ENCODE measurements around the gene COL6A2.

Gene COL6A2

DNA sequence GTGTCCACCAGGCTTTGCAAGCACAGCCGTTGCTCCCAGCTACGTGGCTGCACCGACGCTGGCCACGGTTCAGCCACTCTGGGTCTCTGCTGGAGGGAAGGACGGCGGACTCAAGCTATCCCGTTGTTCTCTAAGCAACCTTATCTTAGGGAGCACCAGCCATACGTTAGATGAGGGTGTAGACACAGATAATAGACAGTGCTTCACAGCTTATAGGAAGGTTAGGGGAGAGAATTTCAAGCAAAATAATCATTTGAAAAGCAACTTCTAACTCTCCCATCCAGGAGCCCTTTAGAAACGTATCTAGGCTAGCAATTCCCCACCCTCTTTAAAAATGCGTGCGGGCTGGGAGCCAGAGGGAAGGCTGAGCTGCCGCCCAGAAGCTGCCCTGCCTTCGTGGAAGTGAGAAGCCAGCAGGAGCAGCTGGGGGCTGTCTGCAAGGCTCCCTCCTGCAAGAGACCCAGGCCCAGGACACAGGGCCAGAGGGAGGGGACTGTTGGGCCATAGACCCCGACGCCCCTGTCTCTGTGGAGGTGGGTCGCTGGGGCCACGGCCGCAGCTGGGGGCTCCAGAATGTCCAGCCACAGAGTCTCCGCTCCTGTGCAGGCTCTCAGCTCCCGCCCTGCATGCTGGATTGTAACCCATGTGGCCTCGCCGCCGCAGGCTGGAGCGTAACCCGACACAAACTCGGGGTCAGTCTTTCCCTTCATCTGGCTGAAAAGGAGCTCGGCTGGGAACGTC lies 31.2 kb upstream of the COL6A2 start:
- H3K36me3 ChIP-seq (ENCODE audit: low read depth): no peaks in the 10 kb centered on the region
- no peak overlapping the region for H3K27ac ChIP-seq (ENCODE audit: poor library complexity, severe bottlenecking)
- ATAC-seq (ENCODE audit: low read depth) (0 out of 3 replicates have a peak, but pooled peaks have one; percentile 31), DNase-seq (ENCODE audit: low spot score) (no peak)
- peaks cover 6% of the 10 kb centered on the region for H3K9me3 ChIP-seq (ENCODE audit: severe bottlenecking)
- no peak overlapping the region for H3K4me3 ChIP-seq (ENCODE audit: severe bottlenecking)
- H3K27me3 ChIP-seq (ENCODE audit: insufficient read depth, poor library complexity, severe bottlenecking): no peaks in the 10 kb centered on the region
- TF ChIP-seq, protein P1, sequence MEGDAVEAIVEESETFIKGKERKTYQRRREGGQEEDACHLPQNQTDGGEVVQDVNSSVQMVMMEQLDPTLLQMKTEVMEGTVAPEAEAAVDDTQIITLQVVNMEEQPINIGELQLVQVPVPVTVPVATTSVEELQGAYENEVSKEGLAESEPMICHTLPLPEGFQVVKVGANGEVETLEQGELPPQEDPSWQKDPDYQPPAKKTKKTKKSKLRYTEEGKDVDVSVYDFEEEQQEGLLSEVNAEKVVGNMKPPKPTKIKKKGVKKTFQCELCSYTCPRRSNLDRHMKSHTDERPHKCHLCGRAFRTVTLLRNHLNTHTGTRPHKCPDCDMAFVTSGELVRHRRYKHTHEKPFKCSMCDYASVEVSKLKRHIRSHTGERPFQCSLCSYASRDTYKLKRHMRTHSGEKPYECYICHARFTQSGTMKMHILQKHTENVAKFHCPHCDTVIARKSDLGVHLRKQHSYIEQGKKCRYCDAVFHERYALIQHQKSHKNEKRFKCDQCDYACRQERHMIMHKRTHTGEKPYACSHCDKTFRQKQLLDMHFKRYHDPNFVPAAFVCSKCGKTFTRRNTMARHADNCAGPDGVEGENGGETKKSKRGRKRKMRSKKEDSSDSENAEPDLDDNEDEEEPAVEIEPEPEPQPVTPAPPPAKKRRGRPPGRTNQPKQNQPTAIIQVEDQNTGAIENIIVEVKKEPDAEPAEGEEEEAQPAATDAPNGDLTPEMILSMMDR (IDR thresholded peaks at IDR 0.05; ENCODE audit: poor library complexity, severe bottlenecking): no peak
- peaks cover 3% of the 10 kb centered on the region for H3K4me1 ChIP-seq (ENCODE audit: insufficient read depth, poor library complexity, severe bottlenecking)

DNA sequence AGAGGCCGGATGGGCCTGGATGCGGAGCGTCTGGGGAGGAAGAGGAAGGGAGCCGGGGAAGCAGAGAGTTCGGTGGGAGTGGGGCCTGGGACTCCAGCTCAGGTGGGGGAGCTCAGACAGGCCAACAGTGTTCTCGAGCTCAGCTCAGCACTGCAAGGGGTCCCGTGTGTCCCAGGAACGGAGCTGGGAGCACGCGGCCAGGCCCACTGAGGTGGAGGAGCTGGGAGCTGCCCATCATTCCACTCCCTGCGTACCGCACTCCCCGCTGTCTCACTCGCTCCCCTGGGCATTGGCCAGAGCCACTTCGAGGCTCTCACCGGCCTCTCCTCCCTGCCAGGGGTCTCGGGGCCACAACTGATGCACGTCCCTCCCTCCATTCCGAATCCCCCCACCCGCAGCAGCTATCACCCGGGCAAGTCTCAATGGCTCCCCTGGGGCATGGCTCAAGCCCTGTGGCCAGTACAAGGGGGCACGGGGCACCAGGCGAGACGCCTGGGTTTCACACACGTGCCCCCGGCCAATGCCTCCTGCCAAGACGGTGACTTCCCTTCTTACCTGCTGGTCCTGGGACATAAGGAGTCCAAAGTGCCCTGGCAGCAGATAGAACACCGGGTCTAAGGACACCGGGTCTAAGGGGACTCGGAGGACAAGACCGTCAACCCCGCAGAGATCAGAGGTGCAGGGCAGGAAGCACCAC lies 30.3 kb upstream of the COL6A2 start:
- H3K4me3 ChIP-seq (ENCODE audit: severe bottlenecking): no peak overlapping the region
- peaks cover 6% of the 10 kb centered on the region for H3K9me3 ChIP-seq (ENCODE audit: severe bottlenecking)
- peaks cover 3% of the 10 kb centered on the region for H3K4me1 ChIP-seq (ENCODE audit: insufficient read depth, poor library complexity, severe bottlenecking)
- H3K27ac ChIP-seq (ENCODE audit: poor library complexity, severe bottlenecking): no peak overlapping the region
- no peak for DNase-seq (ENCODE audit: low spot score)
- TF ChIP-seq, protein P1 (IDR thresholded peaks at IDR 0.05; ENCODE audit: poor library complexity, severe bottlenecking): no peak
- H3K27me3 ChIP-seq (ENCODE audit: insufficient read depth, poor library complexity, severe bottlenecking): no peaks in the 10 kb centered on the region
- no peaks in the 10 kb centered on the region for H3K36me3 ChIP-seq (ENCODE audit: low read depth)
- no peak for ATAC-seq (ENCODE audit: low read depth)

DNA sequence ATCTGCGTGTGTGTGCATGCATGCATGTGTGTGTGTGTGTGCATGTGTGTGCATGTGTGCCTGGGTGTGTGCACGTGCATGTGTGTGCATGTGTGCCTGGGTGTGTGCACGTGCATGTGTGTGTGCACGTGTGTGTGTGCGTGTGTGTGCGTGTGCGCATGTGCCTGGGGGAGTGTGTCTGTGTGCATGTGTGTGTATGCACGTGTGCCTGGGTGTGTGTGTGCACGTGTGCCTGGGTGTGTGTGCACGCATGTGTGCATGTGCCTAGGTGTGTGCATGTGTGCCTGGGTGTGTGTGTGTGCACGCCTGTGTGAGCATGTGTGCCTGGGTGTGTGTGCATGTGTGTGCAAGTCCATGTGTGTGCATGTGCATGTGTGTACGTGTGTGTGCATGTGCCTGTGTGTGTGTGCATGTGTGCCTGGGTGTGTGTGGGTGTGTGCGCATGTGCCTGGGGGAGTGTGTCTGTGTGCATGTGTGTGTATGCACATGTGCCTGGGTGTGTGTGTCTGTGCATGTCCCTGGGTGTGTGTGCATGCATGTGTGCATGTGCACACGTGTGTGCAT lies 29.3 kb upstream of the COL6A2 start:
- Histone ChIP-seq H3K36me3 (ENCODE audit: low read depth) (no peaks in the 10 kb centered on the region), H3K27ac (ENCODE audit: poor library complexity, severe bottlenecking) (no peak overlapping the region), H3K4me3 (ENCODE audit: severe bottlenecking) (no peak overlapping the region), H3K4me1 (ENCODE audit: insufficient read depth, poor library complexity, severe bottlenecking) (peaks cover 3% of the 10 kb centered on the region), H3K27me3 (ENCODE audit: insufficient read depth, poor library complexity, severe bottlenecking) (no peaks in the 10 kb centered on the region), H3K9me3 (ENCODE audit: severe bottlenecking) (no peaks in the 10 kb centered on the region)
- TF ChIP-seq, protein P1 (IDR thresholded peaks at IDR 0.05; ENCODE audit: poor library complexity, severe bottlenecking): no peak
- ATAC-seq (ENCODE audit: low read depth) (no peak), DNase-seq (ENCODE audit: low spot score) (no peak)

DNA sequence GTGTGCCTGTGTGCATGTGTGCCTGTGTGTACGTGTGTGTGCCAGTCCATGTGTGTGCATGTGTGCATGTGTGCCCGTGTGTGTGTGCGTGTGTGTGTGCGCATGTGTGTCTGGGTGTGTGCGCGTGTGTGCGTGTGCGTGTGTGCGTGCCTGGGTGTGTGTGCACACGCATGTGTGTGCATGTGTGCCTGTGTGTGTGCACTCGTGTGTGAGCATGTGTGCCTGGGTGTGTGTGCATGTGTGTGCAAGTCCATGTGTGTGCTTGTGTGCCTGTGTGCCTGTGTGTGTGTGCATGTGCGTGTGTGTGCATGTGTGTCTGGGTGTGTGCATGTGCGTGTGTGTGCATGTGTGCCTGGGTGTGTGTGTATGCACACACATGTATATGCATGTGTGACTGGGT lies 28.7 kb upstream of the COL6A2 start:
- Histone ChIP-seq H3K36me3 (ENCODE audit: low read depth) (no peaks in the 10 kb centered on the region), H3K9me3 (ENCODE audit: severe bottlenecking) (no peaks in the 10 kb centered on the region), H3K4me3 (ENCODE audit: severe bottlenecking) (no peak overlapping the region), H3K27me3 (ENCODE audit: insufficient read depth, poor library complexity, severe bottlenecking) (no peaks in the 10 kb centered on the region), H3K4me1 (ENCODE audit: insufficient read depth, poor library complexity, severe bottlenecking) (peaks cover 3% of the 10 kb centered on the region), H3K27ac (ENCODE audit: poor library complexity, severe bottlenecking) (no peak overlapping the region)
- DNase-seq (ENCODE audit: low spot score) (no peak), ATAC-seq (ENCODE audit: low read depth) (no peak)
- TF ChIP-seq, protein P1 (IDR thresholded peaks at IDR 0.05; ENCODE audit: poor library complexity, severe bottlenecking): no peak

Data from RWPE2 (cell line).